HUES48 (cell line): ENCODE measurements around the gene HK1.

ENCODE experiments used
- H3K27ac ChIP-seq: one replicate; pipeline ENCODE4 v1.7.0; 2013; ENCODE audit warnings: low read depth, low read length, inconsistent platforms
- H3K27me3 ChIP-seq: 2 replicates; pipeline ENCODE4 v1.6.1; 2013; ENCODE audit warnings: mild to moderate bottlenecking, low read length; ENCODE audit not compliant: control insufficient read depth, insufficient read depth
- H3K36me3 ChIP-seq: 2 replicates; pipeline ENCODE4 v1.6.1; 2013; ENCODE audit warnings: low read length; ENCODE audit not compliant: control insufficient read depth, insufficient read depth
- H3K4me1 ChIP-seq: 2 replicates; pipeline ENCODE4 v1.6.1; 2013; ENCODE audit warnings: mild to moderate bottlenecking, low read length; ENCODE audit not compliant: control insufficient read depth, insufficient read depth
- H3K4me3 ChIP-seq: 2 replicates; pipeline ENCODE4 v1.5.1; 2013; ENCODE audit warnings: mild to moderate bottlenecking, low read depth, low read length
- H3K9ac ChIP-seq: 2 replicates; pipeline ENCODE4 v1.6.1; 2013; ENCODE audit warnings: mild to moderate bottlenecking, low read depth, low read length, moderate library complexity
- H3K9me3 ChIP-seq: 2 replicates; pipeline ENCODE4 v1.6.1; 2013; ENCODE audit warnings: low read length; ENCODE audit not compliant: control insufficient read depth, insufficient read depth

HK1 gene

GRCh38 chr10:69311309-69311708, 33.0 kb downstream of the HK1 start:
- H3K9me3 ChIP-seq, result no peaks in the 10 kb centered on the region
- no peak overlapping the region for H3K27ac ChIP-seq
- H3K9ac ChIP-seq, result no peak overlapping the region
- peaks cover 11% of the 10 kb centered on the region; the same call in 1 of the 2 replicates for H3K4me1 ChIP-seq
- no peaks in the 10 kb centered on the region for H3K36me3 ChIP-seq
- H3K4me3 ChIP-seq, result no peak overlapping the region
- H3K27me3 ChIP-seq, result no peaks in the 10 kb centered on the region

GRCh38 chr10:69312528-69312927, 34.2 kb downstream of the HK1 start:
- no peak overlapping the region for H3K9ac ChIP-seq
- no peaks in the 10 kb centered on the region for H3K9me3 ChIP-seq
- H3K27ac ChIP-seq, result peak overlapping the region; percentile 32
- no peaks in the 10 kb centered on the region for H3K36me3 ChIP-seq
- no peaks in the 10 kb centered on the region for H3K27me3 ChIP-seq
- H3K4me1 ChIP-seq, result peaks cover 21% of the 10 kb centered on the region
- H3K4me3 ChIP-seq, result no peak overlapping the region

GRCh38 chr10:69315100-69315542, 36.8 kb downstream of the HK1 start:
- Histone ChIP-seq H3K9ac (no peak overlapping the region), H3K4me1 (peaks cover 29% of the 10 kb centered on the region), H3K4me3 (no peak overlapping the region), H3K27me3 (no peaks in the 10 kb centered on the region), H3K36me3 (no peaks in the 10 kb centered on the region), H3K9me3 (no peaks in the 10 kb centered on the region), H3K27ac (no peak overlapping the region)

- no peak overlapping the region for H3K4me3 ChIP-seq
- H3K36me3 ChIP-seq, result no peaks in the 10 kb centered on the region; the same call in 1 of the 2 replicates
- no peak overlapping the region for H3K9ac ChIP-seq
- H3K4me1 ChIP-seq, result peaks cover 35% of the 10 kb centered on the region
- no peak overlapping the region for H3K27ac ChIP-seq
- H3K27me3 ChIP-seq, result no peaks in the 10 kb centered on the region
- H3K9me3 ChIP-seq, result no peaks in the 10 kb centered on the region
These were observed 37.5 kb downstream of the HK1 start for GRCh38 chr10:69315610-69316312.

- Histone ChIP-seq H3K27me3 (no peaks in the 10 kb centered on the region), H3K9ac (no peak overlapping the region), H3K4me3 (no peak overlapping the region), H3K4me1 (peaks cover 42% of the 10 kb centered on the region), H3K9me3 (no peaks in the 10 kb centered on the region), H3K27ac (peak overlapping the region; percentile 37), H3K36me3 (no peaks in the 10 kb centered on the region; the same call in 1 of the 2 replicates)
These were observed 38.2 kb downstream of the HK1 start for GRCh38 chr10:69316313-69317059.

GRCh38 chr10:69317175-69317604, 38.9 kb downstream of the HK1 start:
- H3K36me3 ChIP-seq, result no peaks in the 10 kb centered on the region; the same call in 1 of the 2 replicates
- no peaks in the 10 kb centered on the region for H3K9me3 ChIP-seq
- no peak overlapping the region for H3K9ac ChIP-seq
- H3K4me3 ChIP-seq, result no peak overlapping the region
- H3K4me1 ChIP-seq, result peaks cover 49% of the 10 kb centered on the region
- no peaks in the 10 kb centered on the region for H3K27me3 ChIP-seq
- no peak overlapping the region for H3K27ac ChIP-seq

- H3K9ac ChIP-seq, result 0 out of 2 replicates have a peak overlapping the region, but pooled peaks have one; percentile 39
- H3K27ac ChIP-seq, result peak overlapping the region; percentile 11
- peaks cover 46% of the 10 kb centered on the region for H3K4me1 ChIP-seq
These were observed 39.4 kb downstream of the HK1 start for GRCh38 chr10:69317626-69318105.

GRCh38 chr10:69318106-69318866, 40.0 kb downstream of the HK1 start:
- Histone ChIP-seq H3K27ac (peak overlapping the region; percentile 33), H3K9ac (peak overlapping the region; percentile 39), H3K4me3 (peak overlapping the region; percentile 95), H3K9me3 (no peaks in the 10 kb centered on the region), H3K27me3 (no peaks in the 10 kb centered on the region), H3K36me3 (no peaks in the 10 kb centered on the region; the same call in 1 of the 2 replicates), H3K4me1 (peaks cover 42% of the 10 kb centered on the region)

More at GRCh38 chr10:69317626-69318105, 39.4 kb downstream of the HK1 start:
- Histone ChIP-seq H3K4me3 (peak overlapping the region; percentile 95), H3K36me3 (no peaks in the 10 kb centered on the region; the same call in 1 of the 2 replicates), H3K27me3 (no peaks in the 10 kb centered on the region), H3K9me3 (no peaks in the 10 kb centered on the region)

- Histone ChIP-seq H3K4me3 (peak overlapping the region; percentile 95), H3K9ac (peak overlapping the region; percentile 64), H3K9me3 (no peaks in the 10 kb centered on the region), H3K4me1 (peaks cover 48% of the 10 kb centered on the region), H3K27me3 (no peaks in the 10 kb centered on the region), H3K36me3 (no peaks in the 10 kb centered on the region; the same call in 1 of the 2 replicates), H3K27ac (no peak overlapping the region)
These were observed 40.8 kb downstream of the HK1 start for GRCh38 chr10:69318867-69319727.

- peak overlapping the region; percentile 95 for H3K4me3 ChIP-seq
- peaks cover 53% of the 10 kb centered on the region for H3K4me1 ChIP-seq
- H3K27me3 ChIP-seq, result no peaks in the 10 kb centered on the region
- H3K9ac ChIP-seq, result no peak overlapping the region
- H3K9me3 ChIP-seq, result no peaks in the 10 kb centered on the region
- no peaks in the 10 kb centered on the region; the same call in 1 of the 2 replicates for H3K36me3 ChIP-seq
- no peak overlapping the region for H3K27ac ChIP-seq
These were observed 41.6 kb downstream of the HK1 start for GRCh38 chr10:69319841-69320316.
